Fibroblast of lung (primary cell): ENCODE measurements around the gene MAS1.
"Not testable (repeated sequence)": the region's sequence is repeated elsewhere in the genome, so short reads cannot be mapped to it uniquely, and the experiment has no call there.

Source experiments
- EZH2 ChIP-seq: IDR thresholded peaks from 2 replicates; pipeline ENCODE4 v1.5.1; 2012; ENCODE audit warnings: low read length, control low read depth, mild to moderate bottlenecking; ENCODE audit errors: missing control alignments
- TF ChIP-seq, protein P1 (sequence below), 2 donors: IDR thresholded peaks in 1 of 2; conservative IDR thresholded peaks in 1 of 2; 1 replicate in 1 of 2; 2 replicates in 1 of 2; pipeline ENCODE4 v1.5.1; 2011 to 2012; ENCODE audit warnings: low read length in 2 of 2, control low read depth in 1 of 2, inconsistent platforms in 1 of 2, low read depth in 1 of 2, mild to moderate bottlenecking in 1 of 2

DNA sequence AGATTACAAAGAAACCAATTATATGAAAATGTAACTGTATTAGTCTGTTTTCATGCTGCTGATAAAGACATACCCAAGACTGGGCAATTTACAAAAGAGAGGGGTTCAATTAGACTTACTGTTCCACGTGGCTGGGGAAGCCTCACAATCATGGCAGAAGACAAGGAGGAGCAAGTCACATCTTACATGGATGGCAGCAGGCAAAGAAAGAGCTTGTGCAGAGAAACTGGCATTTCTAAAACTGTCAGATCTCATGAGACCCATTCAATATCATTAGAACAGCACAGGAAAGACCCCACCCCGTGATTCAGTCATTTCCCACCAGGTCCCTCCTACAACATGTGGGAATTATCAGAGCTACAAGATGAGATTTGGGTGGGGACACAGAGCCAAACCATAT, 33.4 kb downstream of the MAS1 start:
- TF ChIP-seq, protein P1, sequence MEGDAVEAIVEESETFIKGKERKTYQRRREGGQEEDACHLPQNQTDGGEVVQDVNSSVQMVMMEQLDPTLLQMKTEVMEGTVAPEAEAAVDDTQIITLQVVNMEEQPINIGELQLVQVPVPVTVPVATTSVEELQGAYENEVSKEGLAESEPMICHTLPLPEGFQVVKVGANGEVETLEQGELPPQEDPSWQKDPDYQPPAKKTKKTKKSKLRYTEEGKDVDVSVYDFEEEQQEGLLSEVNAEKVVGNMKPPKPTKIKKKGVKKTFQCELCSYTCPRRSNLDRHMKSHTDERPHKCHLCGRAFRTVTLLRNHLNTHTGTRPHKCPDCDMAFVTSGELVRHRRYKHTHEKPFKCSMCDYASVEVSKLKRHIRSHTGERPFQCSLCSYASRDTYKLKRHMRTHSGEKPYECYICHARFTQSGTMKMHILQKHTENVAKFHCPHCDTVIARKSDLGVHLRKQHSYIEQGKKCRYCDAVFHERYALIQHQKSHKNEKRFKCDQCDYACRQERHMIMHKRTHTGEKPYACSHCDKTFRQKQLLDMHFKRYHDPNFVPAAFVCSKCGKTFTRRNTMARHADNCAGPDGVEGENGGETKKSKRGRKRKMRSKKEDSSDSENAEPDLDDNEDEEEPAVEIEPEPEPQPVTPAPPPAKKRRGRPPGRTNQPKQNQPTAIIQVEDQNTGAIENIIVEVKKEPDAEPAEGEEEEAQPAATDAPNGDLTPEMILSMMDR (conservative IDR thresholded peaks at IDR 0.05 in 1 of 2, IDR thresholded peaks at IDR 0.05 in 1 of 2; ENCODE audit: low read depth in 1 of 2, low read length in 2 of 2) = not testable (repeated sequence)
- not testable (repeated sequence) for TF ChIP-seq EZH2
